Fibroblast of lung (primary cell): Measurements from ENCODE around the gene STARD13. TPM values are rescaled to one million over a fixed set of nuclear protein-coding genes. Genes with fewer than 3 reads are reported as not detected.
A peak's percentile ranks its signal among the peaks of the same experiment; 100 is the strongest.

Source experiments
- DNase-seq, 2 donors: peaks; one replicate each; pipeline versions ENCODE4 v3.0.0 to v3.0.0-alpha.2; 2010; ENCODE audit warnings: low read depth in 2 of 2
- H2AFZ ChIP-seq: 2 replicates; pipeline ENCODE4 v1.5.1; 2012; ENCODE audit warnings: low read length, control low read depth, inconsistent platforms
- H3K27ac ChIP-seq: 2 replicates; pipeline ENCODE4 v1.5.1; 2011; ENCODE audit warnings: low read length, control low read depth; ENCODE audit not compliant: insufficient read depth
- H3K27me3 ChIP-seq: 2 replicates; pipeline ENCODE4 v1.5.1; 2011; ENCODE audit warnings: mild to moderate bottlenecking, low read length; ENCODE audit not compliant: control insufficient read depth, insufficient read depth
- H3K36me3 ChIP-seq: 2 replicates; pipeline ENCODE4 v1.5.1; 2011; ENCODE audit warnings: low read length; ENCODE audit not compliant: control insufficient read depth, insufficient read depth
- H3K4me1 ChIP-seq: 2 replicates; pipeline ENCODE4 v1.5.1; 2011; ENCODE audit warnings: low read length; ENCODE audit not compliant: control insufficient read depth, insufficient read depth; ENCODE audit errors: extremely low read depth
- H3K4me2 ChIP-seq: 2 replicates; pipeline ENCODE4 v1.5.1; 2011; ENCODE audit warnings: low read length, control low read depth; ENCODE audit not compliant: insufficient read depth; ENCODE audit errors: extremely low read depth
- H3K4me3 ChIP-seq, 4 experiments: fragments of 200-600 bp in 1 of 4; sonication (generic) in 1 of 4; replicated peaks in 1 of 4; 2 replicates each; pipeline ENCODE4 v1.5.1; 2011 to 2016; ENCODE audit warnings: low read length in 4 of 4, low read depth in 3 of 4, mild to moderate bottlenecking in 3 of 4, control low read depth in 2 of 4, inconsistent platforms in 1 of 4, mixed read lengths in 1 of 4; ENCODE audit not compliant: insufficient read depth in 1 of 4; ENCODE audit errors: control extremely low read depth in 1 of 4
- H3K79me2 ChIP-seq: 2 replicates; pipeline ENCODE4 v1.5.1; 2012; ENCODE audit warnings: mild to moderate bottlenecking, low read length, inconsistent platforms; ENCODE audit not compliant: control insufficient read depth, insufficient read depth
- H3K9ac ChIP-seq: 2 replicates; pipeline ENCODE4 v1.5.1; 2011; ENCODE audit warnings: mild to moderate bottlenecking, low read length, control low read depth; ENCODE audit not compliant: insufficient read depth
- H3K9me3 ChIP-seq: 2 replicates; pipeline ENCODE4 v1.5.1; 2012; ENCODE audit warnings: low read depth, low read length; ENCODE audit not compliant: control insufficient read depth, insufficient read depth
- H4K20me1 ChIP-seq: 2 replicates; pipeline ENCODE4 v1.5.1; 2011; ENCODE audit warnings: low read length; ENCODE audit not compliant: control insufficient read depth, insufficient read depth; ENCODE audit errors: extremely low read depth
- EZH2 ChIP-seq: IDR thresholded peaks from 2 replicates; pipeline ENCODE4 v1.5.1; 2012; ENCODE audit warnings: low read length, control low read depth, mild to moderate bottlenecking; ENCODE audit errors: missing control alignments
- polyA plus RNA-seq, 2 donors: library from polyadenylated mRNA; depleted of rRNA in 1 of 2; stranded (reverse) in 1 of 2; unstranded in 1 of 2; fragments of >200 nt; gene quantifications; 2 replicates each; pipeline ENCODE4 v1.2.1, GENCODE V29; 2011 to 2012; ENCODE audit warnings: missing spikeins in 1 of 2
- total RNA-seq: library from RNA; depleted of rRNA; stranded (reverse); fragments of >200 nt; gene quantifications from 2 replicates; pipeline ENCODE4 v1.2.1, GENCODE V29; 2014
- TF ChIP-seq, protein P1 (sequence below), 2 donors: IDR thresholded peaks in 1 of 2; conservative IDR thresholded peaks in 1 of 2; 1 replicate in 1 of 2; 2 replicates in 1 of 2; pipeline ENCODE4 v1.5.1; 2011 to 2012; ENCODE audit warnings: low read length in 2 of 2, control low read depth in 1 of 2, inconsistent platforms in 1 of 2, low read depth in 1 of 2, mild to moderate bottlenecking in 1 of 2

STARD13 gene
- total and polyA plus RNA-seq, 2 donors (not counting 1 experiment from before 2014, with no cell fraction given) = 25.2 to 44.6 TPM

- DNase-seq = no peak
Measured at GRCh38 chr13:33229446-33230177, 55.9 kb downstream of the STARD13 start.

DNA sequence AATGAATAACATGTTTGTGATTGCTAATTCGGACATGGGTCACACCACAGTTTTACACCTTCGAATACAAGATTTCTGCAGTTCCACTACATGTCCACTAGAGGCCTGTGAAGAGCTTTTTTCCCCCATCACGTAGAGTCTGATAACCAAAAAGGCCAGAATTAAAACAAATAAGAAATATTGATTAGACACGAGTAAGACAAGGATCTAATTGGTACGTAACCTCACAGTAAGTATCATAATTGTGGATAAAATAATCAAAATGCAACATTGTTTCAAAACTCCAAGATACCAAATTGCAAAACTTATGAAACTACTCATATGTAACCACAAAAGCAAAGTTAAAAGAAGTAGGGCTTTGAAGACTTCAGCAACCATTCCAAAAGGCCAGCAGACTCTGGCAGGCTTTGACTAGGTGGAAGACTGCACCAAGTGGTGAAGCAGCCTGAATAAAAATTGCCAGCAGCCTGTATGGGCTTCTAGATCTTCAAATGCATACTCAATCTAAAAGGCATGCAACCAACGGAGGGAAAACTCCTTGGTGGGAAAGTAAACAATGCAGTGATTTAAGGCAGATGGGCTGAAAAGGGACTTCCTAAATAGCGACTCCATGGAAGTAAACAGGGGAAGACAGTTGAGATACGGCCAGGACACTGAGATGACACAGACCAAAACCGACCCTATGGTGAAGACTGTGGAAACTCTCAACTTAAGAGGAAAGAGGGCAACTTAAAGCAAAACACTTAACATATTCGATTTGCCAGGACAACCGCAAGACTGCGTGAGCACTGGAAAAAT lies 56.7 kb downstream of the STARD13 start:
- Histone ChIP-seq H3K36me3 (peaks cover 8% of the 10 kb centered on the region), H3K4me3 (peak overlapping the region in 1 of 4 experiments; percentile 14), H4K20me1 (no peaks in the 10 kb centered on the region), H3K4me2 (peak overlapping the region; percentile 44), H3K27me3 (no peaks in the 10 kb centered on the region), H3K79me2 (peaks cover 89% of the 10 kb centered on the region), H3K27ac (peak overlapping the region; percentile 86), H2AFZ (no peak overlapping the region), H3K9me3 (peaks cover 3% of the 10 kb centered on the region), H3K4me1 (peaks cover 41% of the 10 kb centered on the region), H3K9ac (peak overlapping the region; percentile 9)
- TF ChIP-seq, protein P1, sequence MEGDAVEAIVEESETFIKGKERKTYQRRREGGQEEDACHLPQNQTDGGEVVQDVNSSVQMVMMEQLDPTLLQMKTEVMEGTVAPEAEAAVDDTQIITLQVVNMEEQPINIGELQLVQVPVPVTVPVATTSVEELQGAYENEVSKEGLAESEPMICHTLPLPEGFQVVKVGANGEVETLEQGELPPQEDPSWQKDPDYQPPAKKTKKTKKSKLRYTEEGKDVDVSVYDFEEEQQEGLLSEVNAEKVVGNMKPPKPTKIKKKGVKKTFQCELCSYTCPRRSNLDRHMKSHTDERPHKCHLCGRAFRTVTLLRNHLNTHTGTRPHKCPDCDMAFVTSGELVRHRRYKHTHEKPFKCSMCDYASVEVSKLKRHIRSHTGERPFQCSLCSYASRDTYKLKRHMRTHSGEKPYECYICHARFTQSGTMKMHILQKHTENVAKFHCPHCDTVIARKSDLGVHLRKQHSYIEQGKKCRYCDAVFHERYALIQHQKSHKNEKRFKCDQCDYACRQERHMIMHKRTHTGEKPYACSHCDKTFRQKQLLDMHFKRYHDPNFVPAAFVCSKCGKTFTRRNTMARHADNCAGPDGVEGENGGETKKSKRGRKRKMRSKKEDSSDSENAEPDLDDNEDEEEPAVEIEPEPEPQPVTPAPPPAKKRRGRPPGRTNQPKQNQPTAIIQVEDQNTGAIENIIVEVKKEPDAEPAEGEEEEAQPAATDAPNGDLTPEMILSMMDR (conservative IDR thresholded peaks at IDR 0.05 in 1 of 2, IDR thresholded peaks at IDR 0.05 in 1 of 2; ENCODE audit: low read depth in 1 of 2, low read length in 2 of 2) = peak; percentile 99 to 100
- no peak for TF ChIP-seq EZH2
- DNase-seq = peak; percentile 70 to 83

More at GRCh38 chr13:33229446-33230177, 55.9 kb downstream of the STARD13 start:
- Histone ChIP-seq H3K27ac (peak overlapping the region; percentile 86), H3K4me3 (peak overlapping the region in 1 of 4 experiments; percentile 8), H3K4me2 (peak overlapping the region; percentile 66), H2AFZ (no peak overlapping the region), H3K4me1 (peaks cover 48% of the 10 kb centered on the region), H3K9me3 (no peaks in the 10 kb centered on the region), H3K79me2 (peaks cover 87% of the 10 kb centered on the region), H4K20me1 (no peaks in the 10 kb centered on the region), H3K9ac (peak overlapping the region; percentile 37), H3K27me3 (no peaks in the 10 kb centered on the region), H3K36me3 (peaks cover 5% of the 10 kb centered on the region)
- TF ChIP-seq EZH2 = no peak
- TF ChIP-seq, protein P1 (conservative IDR thresholded peaks at IDR 0.05 in 1 of 2, IDR thresholded peaks at IDR 0.05 in 1 of 2; ENCODE audit: low read depth in 1 of 2, low read length in 2 of 2) = no peak
